SK-N-MC (cell line): ENCODE measurements around the gene KLRF2.
"Not testable (repeated sequence)": the region's sequence is repeated elsewhere in the genome, so short reads cannot be mapped to it uniquely, and the experiment has no call there.

Experiments used
- EZH2 ChIP-seq: fragments of 200-600 bp; sonication (generic); IDR thresholded peaks from one replicate; pipeline ENCODE4 v1.6.1; 2017; ENCODE audit warnings: antibody characterized with exemption
- FOXP2 ChIP-seq: optimal IDR thresholded peaks from 2 replicates; pipeline ENCODE3; 2011; ENCODE audit warnings: mild to moderate bottlenecking, moderate library complexity; ENCODE audit not compliant: insufficient read depth; ENCODE audit errors: extremely low read length, control extremely low read depth
- POLR2AphosphoS5 ChIP-seq: IDR thresholded peaks from 2 replicates; pipeline ENCODE4 v1.6.1; 2012; ENCODE audit warnings: mild to moderate bottlenecking, low read depth, low read length, borderline replicate concordance

GRCh38 chr12:9876120-9876519 lies 5.2 kb upstream of the KLRF2 start:
- TF ChIP-seq POLR2AphosphoS5, EZH2, FOXP2: not testable (repeated sequence)
